Activated CD4-positive, alpha-beta T cell treated with anti-CD3 and anti-CD28 coated beads for 36 hours (primary cell): ENCODE results near the gene ACER3. TPM values are rescaled to one million over a fixed set of nuclear protein-coding genes. Genes with fewer than 3 reads are reported as not detected.

ENCODE experiments used
- ATAC-seq: fragments of 200-7000 bp; cut with Tn5 transposase; one replicate; pipeline ENCODE4 v1.10.0; 2021; ENCODE audit warnings: mild to moderate bottlenecking, moderate library complexity
- CTCF ChIA-PET: fragments of 350-600 bp; sonication (Branson Sonifier 250); formaldehyde crosslinking; loops from one replicate; lab custom pipeline; 2021; ENCODE audit warnings: antibody characterized with exemption; lab: Charles Lee
- POLR2A ChIA-PET: fragments of 350-600 bp; sonication (Branson Sonifier 250); formaldehyde crosslinking; loops from one replicate; lab custom pipeline; 2021; ENCODE audit warnings: antibody characterized with exemption, inconsistent platforms; lab: Charles Lee
- DNase-seq: peaks from one replicate; pipeline ENCODE4 v3.0.0-alpha.2; 2020
- H3K27ac Mint-ChIP-seq: one replicate; pipeline ENCODE4 v1.8.0; 2021; ENCODE audit warnings: mixed read lengths
- H3K27me3 Mint-ChIP-seq: one replicate; pipeline ENCODE4 v1.8.0; 2021; ENCODE audit warnings: mixed read lengths
- H3K36me3 Mint-ChIP-seq: one replicate; pipeline ENCODE4 v1.8.0; 2021; ENCODE audit warnings: low read depth, mixed read lengths
- H3K4me1 Mint-ChIP-seq: one replicate; pipeline ENCODE4 v1.8.0; 2021; ENCODE audit warnings: mixed read lengths
- H3K4me3 Mint-ChIP-seq: one replicate; pipeline ENCODE4 v1.8.0; 2021; ENCODE audit warnings: mild to moderate bottlenecking, moderate library complexity, mixed read lengths
- H3K9me3 Mint-ChIP-seq: one replicate; pipeline ENCODE4 v1.8.0; 2021; ENCODE audit warnings: low read depth, mixed read lengths
- intact Hi-C, 2 experiments: fragments of 100-400 bp; cut with DNase I in 1 of 2; cut with micrococcal nuclease in 1 of 2; formaldehyde crosslinking; loops; one replicate each; pipeline versions ENCODE4 v1.14.2 to v1.15.1; 2022 to 2024; cut with DNase I, micrococcal nuclease
- total RNA-seq, 2 experiments: library from RNA; stranded (reverse); gene quantifications; one replicate each; pipeline ENCODE4 v1.2.3, GENCODE V29; 2021

Gene ACER3
- total RNA-seq, 2 experiments from 2014 or later: 8.9 to 10.3 TPM

GRCh38 chr11:76974179-76974891 is 113.6 kb downstream of the ACER3 start:
- Mint-ChIP-seq H3K9me3 (peaks cover 12% of the 10 kb centered on the region), H3K27me3 (no peaks in the 10 kb centered on the region), H3K4me1 (no peaks in the 10 kb centered on the region), H3K4me3 (no peak overlapping the region), H3K27ac (no peak overlapping the region), H3K36me3 (peaks cover 14% of the 10 kb centered on the region)
- ATAC-seq (no peak), DNase-seq (no peak)
- intact Hi-C loops: no loop called here
- ChIA-PET POLR2A (no interaction called here), CTCF (interaction anchor here (0.8 to 1.7 kb wide), 3 partner anchors 54 to 73 kb away, joined by 3 to 7 read pairs (median 3); no protein-coding TSS in a partner anchor)

GRCh38 chr11:76975513-76975912 is 114.8 kb downstream of the ACER3 start:
- ChIA-PET CTCF (interaction anchor here (0.9 to 1.0 kb wide), 3 partner anchors 56 to 72 kb away, joined by 3 read pairs; no protein-coding TSS in a partner anchor), POLR2A (no interaction called here)
- no peaks in the 10 kb centered on the region for H3K27me3 Mint-ChIP-seq
- H3K4me3 Mint-ChIP-seq: no peak overlapping the region
- peaks cover 14% of the 10 kb centered on the region for H3K36me3 Mint-ChIP-seq
- no peak overlapping the region for H3K27ac Mint-ChIP-seq
- H3K4me1 Mint-ChIP-seq: no peaks in the 10 kb centered on the region
- peaks cover 10% of the 10 kb centered on the region for H3K9me3 Mint-ChIP-seq
- DNase-seq (no peak), ATAC-seq (no peak)
- intact Hi-C loops: no loop called here

GRCh38 chr11:76977791-76978190 is 117.1 kb downstream of the ACER3 start:
- no peak overlapping the region for H3K27ac Mint-ChIP-seq
- H3K4me3 Mint-ChIP-seq: no peak overlapping the region
- no peak for DNase-seq
- H3K4me1 Mint-ChIP-seq: no peaks in the 10 kb centered on the region
- H3K36me3 Mint-ChIP-seq: peaks cover 14% of the 10 kb centered on the region
- ATAC-seq: no peak
- CTCF ChIA-PET: no interaction called here
- H3K9me3 Mint-ChIP-seq: peaks cover 4% of the 10 kb centered on the region
- intact Hi-C loops: no loop called here
- no peaks in the 10 kb centered on the region for H3K27me3 Mint-ChIP-seq
- POLR2A ChIA-PET: no interaction called here

- Mint-ChIP-seq H3K9me3 (peaks cover 4% of the 10 kb centered on the region), H3K36me3 (peaks cover 14% of the 10 kb centered on the region), H3K4me1 (no peaks in the 10 kb centered on the region), H3K27me3 (no peaks in the 10 kb centered on the region), H3K27ac (no peak overlapping the region), H3K4me3 (no peak overlapping the region)
- ChIA-PET CTCF (interaction anchor here (0.6 to 1.5 kb wide), 3 partner anchors 15 to 59 kb away, joined by 3 to 4 read pairs (median 3); no protein-coding TSS in a partner anchor), POLR2A (no interaction called here)
- ATAC-seq: no peak
- no peak for DNase-seq
- intact Hi-C loops: no loop called here
Observed at GRCh38 chr11:76978239-76978638, 117.5 kb downstream of the ACER3 start.

- ChIA-PET CTCF (interaction anchor here (0.6 to 1.5 kb wide), 3 partner anchors 16 to 60 kb away, joined by 3 to 4 read pairs (median 3); no protein-coding TSS in a partner anchor), POLR2A (no interaction called here)
- peaks cover 4% of the 10 kb centered on the region for H3K9me3 Mint-ChIP-seq
- ATAC-seq (no peak), DNase-seq (no peak)
- H3K4me3 Mint-ChIP-seq: no peak overlapping the region
- intact Hi-C loops: no loop called here
- no peak overlapping the region for H3K27ac Mint-ChIP-seq
- peaks cover 14% of the 10 kb centered on the region for H3K36me3 Mint-ChIP-seq
- H3K27me3 Mint-ChIP-seq: no peaks in the 10 kb centered on the region
- H3K4me1 Mint-ChIP-seq: no peaks in the 10 kb centered on the region
Observed at GRCh38 chr11:76978818-76979217, 118.1 kb downstream of the ACER3 start.

GRCh38 chr11:76980196-76980595 is 119.5 kb downstream of the ACER3 start:
- Mint-ChIP-seq H3K36me3 (peaks cover 12% of the 10 kb centered on the region), H3K4me1 (no peaks in the 10 kb centered on the region), H3K4me3 (no peak overlapping the region), H3K27me3 (no peaks in the 10 kb centered on the region), H3K9me3 (peaks cover 4% of the 10 kb centered on the region), H3K27ac (no peak overlapping the region)
- POLR2A ChIA-PET: no interaction called here
- DNase-seq (no peak), ATAC-seq (no peak)
- CTCF ChIA-PET: interaction anchor here (0.7 to 1.9 kb wide), 2 partner anchors 31 to 60 kb away, joined by 3 to 6 read pairs; no protein-coding TSS in a partner anchor
- intact Hi-C loops: no loop called here

- no peaks in the 10 kb centered on the region for H3K9me3 Mint-ChIP-seq
- POLR2A ChIA-PET: no interaction called here
- no peak overlapping the region for H3K4me3 Mint-ChIP-seq
- H3K36me3 Mint-ChIP-seq: no peaks in the 10 kb centered on the region
- no peak overlapping the region for H3K27ac Mint-ChIP-seq
- no peaks in the 10 kb centered on the region for H3K27me3 Mint-ChIP-seq
- intact Hi-C loops: no loop called here
- no peaks in the 10 kb centered on the region for H3K4me1 Mint-ChIP-seq
- no peak for DNase-seq
- CTCF ChIA-PET: no interaction called here
- no peak for ATAC-seq
Observed at GRCh38 chr11:76984743-76985142, 124.0 kb downstream of the ACER3 start.

GRCh38 chr11:76987203-76987602 is 126.5 kb downstream of the ACER3 start:
- intact Hi-C loops: no loop called here
- DNase-seq (no peak), ATAC-seq (no peak)
- H3K36me3 Mint-ChIP-seq: no peaks in the 10 kb centered on the region
- no peaks in the 10 kb centered on the region for H3K27me3 Mint-ChIP-seq
- H3K9me3 Mint-ChIP-seq: no peaks in the 10 kb centered on the region
- POLR2A ChIA-PET: no interaction called here
- no peak overlapping the region for H3K27ac Mint-ChIP-seq
- H3K4me3 Mint-ChIP-seq: no peak overlapping the region
- CTCF ChIA-PET: interaction anchor here (0.7 to 1.4 kb wide), 3 partner anchors 10 to 67 kb away, joined by 3 to 4 read pairs (median 4); no protein-coding TSS in a partner anchor
- H3K4me1 Mint-ChIP-seq: no peaks in the 10 kb centered on the region

GRCh38 chr11:76990628-76991027 is 129.9 kb downstream of the ACER3 start:
- H3K27me3 Mint-ChIP-seq: no peaks in the 10 kb centered on the region
- no peak overlapping the region for H3K4me3 Mint-ChIP-seq
- DNase-seq: no peak
- POLR2A ChIA-PET: no interaction called here
- ATAC-seq: no peak
- H3K27ac Mint-ChIP-seq: no peak overlapping the region
- intact Hi-C loops: no loop called here
- H3K9me3 Mint-ChIP-seq: no peaks in the 10 kb centered on the region
- H3K36me3 Mint-ChIP-seq: no peaks in the 10 kb centered on the region
- CTCF ChIA-PET: interaction anchor here (1.3 kb wide), 1 partner anchor 73 kb away, joined by 3 read pairs; no protein-coding TSS in a partner anchor
- no peaks in the 10 kb centered on the region for H3K4me1 Mint-ChIP-seq

GRCh38 chr11:76995081-76995576 is 134.4 kb downstream of the ACER3 start:
- ATAC-seq: no peak
- intact Hi-C loops: no loop called here

GRCh38 chr11:76997512-76997911 is 136.8 kb downstream of the ACER3 start:
- Mint-ChIP-seq H3K27ac (no peak overlapping the region), H3K4me1 (no peaks in the 10 kb centered on the region), H3K36me3 (peaks cover 3% of the 10 kb centered on the region), H3K4me3 (no peak overlapping the region), H3K9me3 (no peaks in the 10 kb centered on the region), H3K27me3 (no peaks in the 10 kb centered on the region)
- ATAC-seq: no peak
- DNase-seq: no peak
- intact Hi-C loops: no loop called here
- ChIA-PET CTCF (interaction anchor here (0.7 to 1.2 kb wide), 2 partner anchors 11 to 48 kb away, joined by 4 to 5 read pairs; no protein-coding TSS in a partner anchor), POLR2A (no interaction called here)

More at GRCh38 chr11:76995081-76995576, 134.4 kb downstream of the ACER3 start:
- CTCF ChIA-PET: interaction anchor here (1.3 kb wide), 1 partner anchor 75 kb away, joined by 3 read pairs; no protein-coding TSS in a partner anchor
- DNase-seq: no peak
- no peak overlapping the region for H3K27ac Mint-ChIP-seq
- H3K27me3 Mint-ChIP-seq: no peaks in the 10 kb centered on the region
- POLR2A ChIA-PET: no interaction called here
- H3K4me1 Mint-ChIP-seq: no peaks in the 10 kb centered on the region
- peaks cover 3% of the 10 kb centered on the region for H3K36me3 Mint-ChIP-seq
- no peaks in the 10 kb centered on the region for H3K9me3 Mint-ChIP-seq
- H3K4me3 Mint-ChIP-seq: no peak overlapping the region
